Astrocyte (in vitro differentiated cells and primary cell): ENCODE measurements around the gene BHLHA9. TPM values are rescaled to one million over a fixed set of nuclear protein-coding genes. Genes with fewer than 3 reads are reported as not detected.

Experiments
- DNase-seq: peaks from one replicate; pipeline ENCODE4 v3.0.0-alpha.2; 2010; ENCODE audit warnings: low read depth
- FAIRE-seq: peaks from 2 replicates; lab custom pipeline; 2011; peaks lifted over from hg19 to GRCh38; lab: Jason Lieb, UNC
- H2AFZ ChIP-seq: 2 replicates; pipeline ENCODE4 v1.6.0; 2012; ENCODE audit warnings: low read depth, low read length, inconsistent platforms
- H3K27ac ChIP-seq: 2 replicates; pipeline ENCODE4 v1.5.1; 2011; ENCODE audit warnings: low read depth, low read length, inconsistent platforms
- H3K27me3 ChIP-seq: 2 replicates; pipeline ENCODE4 v1.6.0; 2011; ENCODE audit warnings: low read length, inconsistent platforms; ENCODE audit not compliant: insufficient read depth
- H3K36me3 ChIP-seq: 2 replicates; pipeline ENCODE4 v1.5.1; 2011; ENCODE audit warnings: low read length, inconsistent platforms; ENCODE audit not compliant: insufficient read depth
- H3K4me1 ChIP-seq: 2 replicates; pipeline ENCODE4 v1.5.1; 2011; ENCODE audit warnings: low read length, inconsistent platforms; ENCODE audit not compliant: insufficient read depth
- H3K4me2 ChIP-seq: 2 replicates; pipeline ENCODE4 v1.6.0; 2012; ENCODE audit warnings: low read length, inconsistent platforms
- H3K4me3 ChIP-seq: 2 replicates; pipeline ENCODE4 v1.5.1; 2011; ENCODE audit warnings: low read depth, mild to moderate bottlenecking, low read length, inconsistent platforms; ENCODE audit not compliant: insufficient read depth
- H3K79me2 ChIP-seq: 2 replicates; pipeline ENCODE4 v1.6.0; 2012; ENCODE audit warnings: mild to moderate bottlenecking, low read length, inconsistent platforms; ENCODE audit not compliant: insufficient read depth
- H3K9ac ChIP-seq: 2 replicates; pipeline ENCODE4 v1.6.0; 2012; ENCODE audit warnings: mild to moderate bottlenecking, low read length, inconsistent platforms
- H3K9me3 ChIP-seq: 2 replicates; pipeline ENCODE4 v1.5.1; 2012; ENCODE audit warnings: low read depth, mild to moderate bottlenecking, low read length, inconsistent platforms; ENCODE audit not compliant: insufficient read depth
- H4K20me1 ChIP-seq: 2 replicates; pipeline ENCODE4 v1.6.0; 2012; ENCODE audit warnings: low read length, inconsistent platforms; ENCODE audit not compliant: insufficient read depth
- H3K27ac Mint-ChIP-seq: one replicate; pipeline ENCODE4 v1.8.0; 2021; ENCODE audit warnings: mild to moderate bottlenecking, mixed read lengths; ENCODE audit not compliant: unreplicated experiment
- H3K27me3 Mint-ChIP-seq: one replicate; pipeline ENCODE4 v1.8.0; 2021; ENCODE audit warnings: low read depth, mixed read lengths; ENCODE audit not compliant: unreplicated experiment
- H3K36me3 Mint-ChIP-seq: one replicate; pipeline ENCODE4 v1.8.0; 2021; ENCODE audit warnings: low read depth, mixed read lengths; ENCODE audit not compliant: unreplicated experiment
- H3K4me1 Mint-ChIP-seq: one replicate; pipeline ENCODE4 v1.8.0; 2021; ENCODE audit warnings: low read depth, mixed read lengths; ENCODE audit not compliant: unreplicated experiment
- H3K4me3 Mint-ChIP-seq: one replicate; pipeline ENCODE4 v1.8.0; 2021; ENCODE audit warnings: mild to moderate bottlenecking, moderate library complexity, mixed read lengths; ENCODE audit not compliant: unreplicated experiment
- H3K9me3 Mint-ChIP-seq: one replicate; pipeline ENCODE4 v1.8.0; 2021; ENCODE audit warnings: mild to moderate bottlenecking, mixed read lengths; ENCODE audit not compliant: unreplicated experiment
- EZH2 ChIP-seq: IDR thresholded peaks from 2 replicates; pipeline ENCODE4 v1.6.1; 2012; ENCODE audit warnings: mild to moderate bottlenecking, low read length, inconsistent platforms; ENCODE audit not compliant: insufficient read depth
- total RNA-seq: library from RNA; stranded (reverse); gene quantifications from 2 replicates; pipeline ENCODE4 v1.2.1, GENCODE V29; 2021
- TF ChIP-seq, protein P1 (sequence below): IDR thresholded peaks from 2 replicates; pipeline ENCODE4 v1.5.1; 2011; ENCODE audit warnings: low read depth, mild to moderate bottlenecking, inconsistent platforms, low read length, moderate library complexity; ENCODE audit not compliant: insufficient read depth

Gene BHLHA9
- total RNA-seq, 1 donor from 2014 or later, result not detected

GRCh38 chr17:1231456-1231855, 38.8 kb upstream of the BHLHA9 start:
- DNase-seq, result no peak
- Mint-ChIP-seq H3K4me3 (peak overlapping the region; percentile 62), H3K4me1 (no peaks in the 10 kb centered on the region), H3K9me3 (peaks cover 6% of the 10 kb centered on the region), H3K27ac (no peak overlapping the region), H3K36me3 (no peaks in the 10 kb centered on the region), H3K27me3 (peaks cover 55% of the 10 kb centered on the region)
- no peak for FAIRE-seq
- no peak overlapping the region for H3K4me2 ChIP-seq
- no peaks in the 10 kb centered on the region for H3K79me2 ChIP-seq
- no peak overlapping the region for H3K4me3 ChIP-seq
- H3K9ac ChIP-seq, result no peak overlapping the region
- H3K4me1 ChIP-seq, result peaks cover 6% of the 10 kb centered on the region
- H4K20me1 ChIP-seq, result no peaks in the 10 kb centered on the region
- H3K27ac ChIP-seq, result no peak overlapping the region
- peaks cover 35% of the 10 kb centered on the region for H3K27me3 ChIP-seq
- no peak overlapping the region for H2AFZ ChIP-seq
- H3K36me3 ChIP-seq, result no peaks in the 10 kb centered on the region
- H3K9me3 ChIP-seq, result no peaks in the 10 kb centered on the region
- TF ChIP-seq EZH2, result no peak
- TF ChIP-seq, protein P1, sequence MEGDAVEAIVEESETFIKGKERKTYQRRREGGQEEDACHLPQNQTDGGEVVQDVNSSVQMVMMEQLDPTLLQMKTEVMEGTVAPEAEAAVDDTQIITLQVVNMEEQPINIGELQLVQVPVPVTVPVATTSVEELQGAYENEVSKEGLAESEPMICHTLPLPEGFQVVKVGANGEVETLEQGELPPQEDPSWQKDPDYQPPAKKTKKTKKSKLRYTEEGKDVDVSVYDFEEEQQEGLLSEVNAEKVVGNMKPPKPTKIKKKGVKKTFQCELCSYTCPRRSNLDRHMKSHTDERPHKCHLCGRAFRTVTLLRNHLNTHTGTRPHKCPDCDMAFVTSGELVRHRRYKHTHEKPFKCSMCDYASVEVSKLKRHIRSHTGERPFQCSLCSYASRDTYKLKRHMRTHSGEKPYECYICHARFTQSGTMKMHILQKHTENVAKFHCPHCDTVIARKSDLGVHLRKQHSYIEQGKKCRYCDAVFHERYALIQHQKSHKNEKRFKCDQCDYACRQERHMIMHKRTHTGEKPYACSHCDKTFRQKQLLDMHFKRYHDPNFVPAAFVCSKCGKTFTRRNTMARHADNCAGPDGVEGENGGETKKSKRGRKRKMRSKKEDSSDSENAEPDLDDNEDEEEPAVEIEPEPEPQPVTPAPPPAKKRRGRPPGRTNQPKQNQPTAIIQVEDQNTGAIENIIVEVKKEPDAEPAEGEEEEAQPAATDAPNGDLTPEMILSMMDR, result no peak

DNA sequence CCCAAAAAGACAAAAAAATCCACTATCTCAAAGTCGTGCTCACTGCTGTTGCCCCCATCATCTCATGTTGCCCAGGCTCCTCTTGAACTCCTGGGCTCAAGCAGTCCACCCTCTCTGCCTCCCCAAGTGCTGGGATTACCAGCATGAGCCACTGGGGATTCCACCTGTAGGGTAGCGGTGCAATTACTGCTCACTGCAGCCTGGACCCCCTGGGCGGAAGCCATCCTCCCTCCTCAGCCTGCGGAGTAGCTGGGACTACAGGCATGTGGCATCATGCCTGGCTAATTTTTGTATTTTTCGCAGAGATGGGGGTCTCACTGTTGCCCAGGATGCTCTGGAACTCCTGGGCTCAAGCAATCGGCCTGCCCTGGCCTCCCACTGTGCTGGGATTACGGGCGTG, 37.9 kb upstream of the BHLHA9 start:
- Histone ChIP-seq H3K9ac (peak overlapping the region; percentile 9), H2AFZ (no peak overlapping the region), H3K9me3 (no peaks in the 10 kb centered on the region), H3K4me3 (no peak overlapping the region), H3K27me3 (peaks cover 28% of the 10 kb centered on the region), H3K27ac (no peak overlapping the region), H3K36me3 (no peaks in the 10 kb centered on the region), H3K4me2 (peak overlapping the region; percentile 65), H4K20me1 (no peaks in the 10 kb centered on the region), H3K4me1 (peaks cover 6% of the 10 kb centered on the region), H3K79me2 (no peaks in the 10 kb centered on the region)
- H3K4me3 Mint-ChIP-seq, result no peak overlapping the region
- H3K36me3 Mint-ChIP-seq, result no peaks in the 10 kb centered on the region
- no peaks in the 10 kb centered on the region for H3K4me1 Mint-ChIP-seq
- DNase-seq (no peak), FAIRE-seq (no peak)
- no peak overlapping the region for H3K27ac Mint-ChIP-seq
- H3K27me3 Mint-ChIP-seq, result peaks cover 47% of the 10 kb centered on the region
- peaks cover 6% of the 10 kb centered on the region for H3K9me3 Mint-ChIP-seq
- TF ChIP-seq, protein P1, result no peak
- TF ChIP-seq EZH2, result no peak

GRCh38 chr17:1232786-1233185, 37.5 kb upstream of the BHLHA9 start:
- H3K27ac Mint-ChIP-seq, result no peak overlapping the region
- Histone ChIP-seq H3K4me2 (peak overlapping the region; percentile 65), H3K4me1 (peaks cover 6% of the 10 kb centered on the region), H3K36me3 (no peaks in the 10 kb centered on the region), H3K27me3 (peaks cover 24% of the 10 kb centered on the region), H3K9me3 (no peaks in the 10 kb centered on the region), H3K79me2 (no peaks in the 10 kb centered on the region), H3K4me3 (no peak overlapping the region), H3K9ac (peak overlapping the region; percentile 9), H3K27ac (no peak overlapping the region), H2AFZ (no peak overlapping the region), H4K20me1 (no peaks in the 10 kb centered on the region)
- DNase-seq (peak; percentile 59), FAIRE-seq (no peak)
- TF ChIP-seq EZH2, result no peak
- TF ChIP-seq, protein P1, result no peak
- H3K4me3 Mint-ChIP-seq, result no peak overlapping the region
- H3K4me1 Mint-ChIP-seq, result no peaks in the 10 kb centered on the region
- peaks cover 42% of the 10 kb centered on the region for H3K27me3 Mint-ChIP-seq
- peaks cover 3% of the 10 kb centered on the region for H3K9me3 Mint-ChIP-seq
- no peaks in the 10 kb centered on the region for H3K36me3 Mint-ChIP-seq
